ENCODE results near the gene RTL10.

RTL10 gene

GRCh38 chr22:19875531-19876313 lies 21.0 kb upstream of the RTL10 start:
- no peak for DNase-seq

GRCh38 chr22:19875061-19875530 lies 20.4 kb upstream of the RTL10 start:
- DNase-seq, result no peak

- no peak for DNase-seq
Measured at GRCh38 chr22:19874307-19875060, 19.8 kb upstream of the RTL10 start.

GRCh38 chr22:19873960-19874306 lies 19.3 kb upstream of the RTL10 start:
- no peak for DNase-seq

- no peak for DNase-seq
Measured at GRCh38 chr22:19873138-19873959, 18.7 kb upstream of the RTL10 start.

- no peak for DNase-seq
Measured at GRCh38 chr22:19872779-19873137, 18.1 kb upstream of the RTL10 start.

GRCh38 chr22:19871845-19872778 lies 17.4 kb upstream of the RTL10 start:
- DNase-seq, result no peak

- DNase-seq, result no peak
Measured at GRCh38 chr22:19871023-19871844, 16.6 kb upstream of the RTL10 start.

- DNase-seq, result no peak
Measured at GRCh38 chr22:19870153-19871022, 15.7 kb upstream of the RTL10 start.

GRCh38 chr22:19869497-19870152 lies 15.0 kb upstream of the RTL10 start:
- DNase-seq, result no peak

GRCh38 chr22:19868773-19869471 lies 14.2 kb upstream of the RTL10 start:
- DNase-seq, result no peak

- no peak for DNase-seq
Measured at GRCh38 chr22:19868333-19868732, 13.7 kb upstream of the RTL10 start.

- no peak for DNase-seq
Measured at GRCh38 chr22:19867617-19868016, 12.9 kb upstream of the RTL10 start.

GRCh38 chr22:19866665-19867009 lies 12.0 kb upstream of the RTL10 start:
- DNase-seq, result no peak

GRCh38 chr22:19865141-19865829 lies 10.6 kb upstream of the RTL10 start:
- no peak for DNase-seq

GRCh38 chr22:19864538-19865106 lies 9.9 kb upstream of the RTL10 start:
- no peak for DNase-seq

GRCh38 chr22:19863571-19863970 lies 8.9 kb upstream of the RTL10 start:
- DNase-seq, result no peak

GRCh38 chr22:19862619-19863246 lies 8.1 kb upstream of the RTL10 start:
- no peak for DNase-seq
